MV-4-11 (cell line): ENCODE data around the gene ATG7.

Experiments
- DNase-seq: peaks from one replicate; lab custom pipeline; 2025; lab: John Stamatoyannopoulos, UW

The ATG7 gene

DNA sequence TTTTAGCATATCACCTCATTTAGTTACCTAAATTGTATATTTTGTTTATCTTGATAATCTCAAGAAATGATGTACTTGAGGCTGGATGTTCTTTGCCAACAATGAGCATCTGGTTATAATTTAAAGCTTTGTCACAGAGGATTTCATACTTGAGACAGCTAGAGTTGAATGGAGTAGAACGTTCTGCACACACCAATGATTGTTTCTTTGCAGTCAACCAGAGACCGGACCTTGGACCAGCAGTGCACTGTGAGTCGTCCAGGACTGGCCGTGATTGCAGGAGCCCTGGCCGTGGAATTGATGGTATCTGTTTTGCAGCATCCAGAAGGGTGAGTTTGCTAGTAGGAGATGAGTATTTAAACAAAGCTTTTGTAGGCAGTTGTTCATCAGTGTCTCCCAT is 90.4 kb downstream of the ATG7 start:
- DNase-seq, result no peak

DNA sequence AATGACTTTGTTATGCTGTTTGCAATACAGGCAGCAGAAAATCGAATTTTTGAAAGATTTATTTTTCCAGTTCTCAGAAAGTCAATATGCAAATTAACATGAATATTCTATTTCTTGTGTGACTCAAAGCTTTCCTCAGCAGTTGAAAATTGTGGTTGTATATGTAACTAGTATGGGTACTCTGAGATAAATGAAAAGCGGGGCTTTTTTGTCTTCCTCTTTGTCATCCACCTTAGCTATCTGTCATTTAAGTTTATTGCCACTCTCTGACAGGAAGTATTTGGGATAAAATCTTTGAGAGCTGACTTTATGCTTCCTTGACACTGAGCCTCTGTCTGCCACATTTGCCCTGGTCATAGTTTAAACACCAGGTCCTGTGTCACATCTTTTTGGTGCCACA is 91.5 kb downstream of the ATG7 start:
- DNase-seq, result no peak

DNA sequence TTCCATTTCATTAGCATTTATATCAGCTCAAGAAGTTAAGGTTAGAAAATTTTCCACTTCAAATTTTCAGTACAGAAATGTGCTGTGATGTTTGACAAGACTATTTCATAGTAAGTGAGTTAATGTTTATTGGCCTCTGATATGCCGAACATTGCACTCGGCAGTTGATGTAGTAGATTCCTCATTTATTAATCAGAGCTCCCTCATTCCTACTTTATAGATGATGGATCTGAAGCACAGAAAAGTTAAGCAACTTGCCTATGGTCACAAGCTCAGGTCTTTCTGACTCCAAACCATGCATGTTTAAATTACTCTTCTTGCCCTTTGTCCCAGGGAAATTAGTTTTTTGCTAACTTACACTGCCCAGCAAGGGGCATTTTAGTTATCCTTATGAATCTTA is 92.0 kb downstream of the ATG7 start:
- no peak for DNase-seq

DNA sequence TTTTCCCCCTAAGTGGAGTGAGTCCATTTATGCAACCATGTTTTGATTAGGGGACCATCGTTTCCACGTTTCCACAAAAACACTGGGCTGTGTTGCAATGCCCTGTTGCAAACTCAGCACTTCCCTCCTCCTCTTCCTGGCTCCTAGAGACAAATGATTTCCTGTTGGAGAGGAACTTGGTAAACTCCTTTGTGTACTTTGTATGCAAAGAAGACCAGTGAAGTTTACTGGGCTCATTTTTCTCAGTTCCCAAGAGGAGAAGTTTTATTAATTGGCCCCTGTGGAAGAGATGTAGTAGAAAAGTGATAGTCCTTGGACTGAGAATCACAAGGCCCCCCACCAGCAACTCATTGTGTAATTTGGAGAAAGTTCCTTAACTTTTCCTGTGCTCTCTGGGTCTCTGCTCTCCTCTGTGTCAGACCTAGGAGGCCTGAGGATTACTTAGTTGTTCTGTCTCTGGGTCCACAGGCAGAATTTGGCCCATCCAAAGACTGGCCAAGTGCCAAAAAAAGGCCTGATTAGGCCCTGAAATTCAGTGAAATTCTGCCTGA is 95.0 kb downstream of the ATG7 start:
- DNase-seq, result peak; percentile 48

DNA sequence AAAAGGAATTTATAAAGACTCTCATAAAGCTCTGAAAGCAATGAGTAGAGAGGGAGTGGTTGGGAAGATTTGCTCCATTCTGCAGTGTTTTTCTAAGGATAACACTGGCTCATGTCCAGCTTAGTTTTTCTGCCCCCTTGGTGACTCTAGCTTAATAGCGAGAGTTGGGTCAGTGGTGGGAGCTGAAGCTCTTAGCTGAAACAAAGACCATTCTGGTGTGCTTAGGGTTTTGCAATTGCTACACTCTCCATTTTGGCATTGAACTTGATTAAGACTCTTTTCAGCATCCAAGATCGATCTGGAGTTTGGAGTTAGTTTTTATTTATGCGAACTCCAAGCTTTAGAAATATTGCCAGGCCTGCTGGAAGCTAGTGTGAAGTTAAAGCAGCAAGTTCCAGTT is 98.0 kb downstream of the ATG7 start:
- DNase-seq, result no peak

DNA sequence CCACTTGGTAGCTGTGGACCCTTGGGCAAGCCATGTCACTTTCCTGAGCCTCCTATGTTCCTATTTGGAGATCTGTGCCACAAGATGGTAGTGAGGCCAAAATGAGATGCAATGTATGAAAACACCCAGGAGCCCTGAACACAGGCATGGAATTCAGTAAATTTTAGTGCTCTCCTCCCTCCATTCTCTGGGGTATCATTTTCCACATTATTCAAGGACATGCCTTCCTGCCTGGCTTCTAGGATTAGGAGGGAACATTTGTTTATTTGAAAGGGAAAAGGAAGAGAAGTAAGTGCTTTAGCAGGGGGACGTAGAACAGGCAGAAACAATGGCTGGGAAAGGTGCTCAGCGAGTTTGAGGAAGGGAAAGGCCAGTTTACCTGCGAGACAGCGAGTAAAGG is 98.8 kb downstream of the ATG7 start:
- DNase-seq, result no peak

DNA sequence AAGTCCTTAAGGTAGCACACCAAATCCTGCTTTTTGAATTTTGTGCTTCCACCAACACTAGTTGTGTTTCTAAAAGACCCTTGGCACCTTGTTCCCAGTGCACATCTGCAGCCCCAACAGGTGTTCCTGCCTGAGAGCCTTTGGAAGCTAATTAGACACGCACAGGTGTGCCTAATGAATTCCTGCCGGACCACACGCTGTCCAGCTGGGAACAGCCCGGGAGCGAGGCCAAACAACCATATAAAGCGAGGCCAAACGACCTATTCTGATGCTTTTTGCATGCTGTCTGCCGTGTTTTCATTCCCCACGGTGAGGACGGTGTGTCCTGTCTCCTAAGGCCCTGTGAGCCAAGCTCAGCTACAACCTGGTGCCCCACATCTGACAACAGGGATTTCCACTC is 99.5 kb downstream of the ATG7 start:
- no peak for DNase-seq

DNA sequence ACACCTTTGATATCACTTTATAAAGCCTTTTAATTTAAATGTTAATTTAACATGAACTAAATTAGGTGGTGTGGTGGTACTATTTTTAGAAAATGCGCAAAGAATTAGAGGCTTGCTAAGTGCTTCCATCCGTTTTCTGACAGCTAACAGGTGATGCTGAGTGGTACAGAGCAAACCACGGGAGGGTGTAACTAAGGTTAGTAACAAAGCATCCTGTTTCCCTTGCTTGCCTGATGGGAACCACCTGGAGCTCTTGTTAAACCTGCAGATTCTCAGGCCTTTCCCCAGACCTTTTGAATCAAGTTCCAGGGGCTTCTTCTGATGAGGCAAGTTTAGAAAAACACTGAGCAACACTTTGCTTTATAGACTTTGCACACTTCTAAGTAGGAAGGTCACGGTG is 101.0 kb downstream of the ATG7 start:
- DNase-seq, result no peak

DNA sequence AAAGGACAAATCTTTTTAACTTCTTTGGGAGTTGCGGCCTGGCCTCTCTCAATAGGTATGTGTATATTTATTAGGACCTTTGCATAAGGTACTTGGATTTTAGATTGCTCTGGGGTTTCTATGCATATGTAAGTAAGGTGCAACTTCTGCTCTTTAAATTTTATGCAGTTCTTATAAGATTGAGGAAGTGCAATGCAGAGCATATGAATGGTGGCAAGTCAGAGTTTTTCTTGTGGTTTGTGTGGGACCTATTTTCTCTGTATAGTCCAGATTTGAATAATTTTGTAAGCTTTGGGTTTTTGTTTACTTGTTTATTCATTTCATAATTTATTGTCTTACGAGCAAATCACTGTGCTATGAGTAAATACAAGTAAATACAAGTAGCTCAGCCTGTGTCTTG is 101.5 kb downstream of the ATG7 start:
- DNase-seq, result peak; percentile 62

DNA sequence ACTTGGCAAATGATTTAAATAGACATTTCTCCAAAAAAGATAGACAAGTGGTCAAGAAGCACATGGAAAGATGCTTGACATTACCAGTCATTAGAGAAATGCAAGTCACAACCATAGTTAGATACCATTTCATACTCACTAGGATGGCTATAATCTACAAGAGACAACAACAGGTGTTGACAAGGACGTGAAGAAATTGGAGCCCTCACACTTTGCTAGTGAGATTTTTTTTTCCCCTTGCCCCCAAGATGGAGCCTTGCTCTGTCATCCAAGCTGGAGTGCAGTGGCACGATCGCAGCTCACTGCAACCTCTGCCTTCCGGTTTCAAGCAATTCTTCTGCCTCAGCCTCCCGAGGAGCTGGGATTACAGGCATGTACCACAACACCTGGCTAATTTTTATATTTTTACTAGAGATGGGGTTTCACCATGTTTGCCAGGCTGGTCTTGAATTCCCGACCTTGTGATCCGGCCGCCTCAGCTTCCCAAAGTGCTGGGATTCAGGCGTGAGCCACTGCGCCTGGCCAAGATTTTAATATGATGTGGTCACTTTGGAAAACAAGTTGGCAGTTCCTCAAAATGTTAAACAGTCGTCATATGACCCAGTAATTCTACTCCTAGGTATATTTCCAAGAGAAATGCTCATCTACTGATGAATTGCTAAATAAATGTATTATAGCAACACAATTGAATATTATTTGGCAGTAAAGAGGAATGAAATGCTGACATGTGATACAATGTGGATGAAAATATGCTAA is 103.3 kb downstream of the ATG7 start:
- DNase-seq, result no peak

DNA sequence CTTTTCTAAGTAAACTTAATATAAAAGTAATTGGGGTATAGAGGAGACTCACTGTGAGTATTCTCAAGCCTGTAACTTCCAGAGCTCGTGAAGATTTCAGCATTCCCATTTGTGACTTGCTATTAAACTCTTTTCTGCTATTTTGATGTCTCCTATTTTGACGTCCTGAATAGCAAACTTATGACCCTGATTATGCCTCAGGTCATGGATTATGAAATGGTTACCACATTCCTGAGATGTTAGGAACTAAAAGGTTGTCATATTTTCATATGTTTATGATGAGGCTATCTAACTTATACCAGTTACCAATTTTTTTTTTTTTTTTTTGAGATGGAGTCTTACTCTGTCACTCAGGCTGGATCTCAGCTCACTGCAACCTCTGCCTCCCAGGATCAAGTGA is 105.5 kb downstream of the ATG7 start:
- no peak for DNase-seq

DNA sequence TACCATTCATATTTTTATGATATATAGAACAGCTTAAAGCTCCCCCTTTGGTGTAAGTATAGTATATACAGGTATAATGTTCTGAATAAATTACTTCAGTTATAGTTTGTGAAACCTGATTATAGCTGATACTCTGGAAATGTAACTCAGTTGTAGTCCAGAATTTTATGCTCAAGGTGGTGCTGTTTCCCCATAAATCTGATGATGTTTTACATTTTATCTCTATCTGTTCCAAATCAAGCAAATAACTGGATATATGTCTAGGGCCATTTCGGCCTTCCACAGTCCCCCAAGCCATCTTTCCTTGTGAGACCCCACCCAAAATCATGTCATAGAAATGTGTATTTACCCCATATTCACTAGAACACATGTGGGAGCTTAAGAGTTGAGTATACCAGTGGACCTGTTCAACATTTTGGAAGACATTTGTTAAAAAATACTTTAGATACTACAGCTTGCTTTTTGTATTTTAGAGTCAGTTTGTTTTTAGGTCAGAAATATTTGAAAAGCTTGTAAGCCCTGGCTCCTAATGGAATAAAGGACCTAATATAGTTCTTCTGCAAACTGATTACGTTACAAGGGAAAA is 107.1 kb downstream of the ATG7 start:
- peak; percentile 20 for DNase-seq

DNA sequence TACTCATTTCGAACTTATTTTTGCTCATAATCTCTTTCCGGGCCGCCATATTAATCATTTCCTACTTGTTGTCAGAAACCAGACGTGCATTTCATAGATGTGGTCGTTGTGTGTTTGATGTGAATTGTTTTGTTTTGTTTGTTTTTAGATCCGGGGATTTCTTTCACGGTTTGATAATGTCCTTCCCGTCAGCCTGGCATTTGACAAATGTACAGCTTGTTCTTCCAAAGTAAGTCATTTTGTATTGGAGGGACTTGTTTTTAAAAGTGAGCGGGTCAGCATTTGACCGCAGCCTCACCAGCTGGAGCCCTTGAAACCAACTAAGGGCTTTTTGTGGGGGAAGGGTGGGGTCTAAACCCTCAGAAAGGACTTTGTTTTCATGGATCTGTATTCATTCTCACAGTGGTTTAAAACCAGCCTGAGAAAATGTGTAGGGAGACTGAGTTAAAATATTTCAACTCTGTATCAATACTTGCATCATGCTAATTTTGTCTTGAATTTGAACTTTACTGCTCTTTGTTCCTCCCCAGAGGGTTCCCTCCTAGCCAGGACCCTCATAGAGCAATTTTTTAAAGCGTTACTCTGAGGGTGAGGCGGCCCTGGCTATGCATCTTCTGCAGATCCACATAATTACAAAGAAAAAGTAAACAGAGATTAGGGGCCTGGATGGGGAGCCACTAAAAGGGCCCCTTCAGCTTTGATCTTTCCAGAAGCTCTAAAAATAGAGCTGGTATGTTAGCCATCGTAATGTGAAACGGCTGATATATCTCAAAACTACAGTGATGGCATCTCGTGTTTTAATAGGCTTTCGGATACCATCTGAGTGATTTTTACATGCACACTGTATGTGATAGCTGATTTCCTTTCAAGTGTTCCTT is 107.9 kb downstream of the ATG7 start:
- no peak for DNase-seq

DNA sequence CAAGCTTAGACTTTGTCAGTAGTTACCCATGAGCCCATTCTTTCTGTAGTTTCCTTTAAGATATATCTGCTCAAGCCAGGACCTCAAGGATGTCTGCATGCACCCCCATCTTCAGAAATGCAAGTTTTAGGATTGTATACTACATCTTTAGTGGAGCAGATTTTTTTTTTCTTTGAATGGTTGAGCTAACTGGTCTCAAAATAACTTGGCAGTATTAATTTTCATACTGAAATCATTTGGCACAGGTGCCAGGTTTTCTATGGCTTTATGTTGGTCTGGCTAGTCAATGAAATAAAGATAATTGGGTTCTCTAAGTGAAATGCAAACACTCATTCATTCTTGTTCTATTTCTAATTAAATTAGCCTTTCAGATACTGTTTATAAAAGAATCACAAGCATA is 108.9 kb downstream of the ATG7 start:
- no peak for DNase-seq

DNA sequence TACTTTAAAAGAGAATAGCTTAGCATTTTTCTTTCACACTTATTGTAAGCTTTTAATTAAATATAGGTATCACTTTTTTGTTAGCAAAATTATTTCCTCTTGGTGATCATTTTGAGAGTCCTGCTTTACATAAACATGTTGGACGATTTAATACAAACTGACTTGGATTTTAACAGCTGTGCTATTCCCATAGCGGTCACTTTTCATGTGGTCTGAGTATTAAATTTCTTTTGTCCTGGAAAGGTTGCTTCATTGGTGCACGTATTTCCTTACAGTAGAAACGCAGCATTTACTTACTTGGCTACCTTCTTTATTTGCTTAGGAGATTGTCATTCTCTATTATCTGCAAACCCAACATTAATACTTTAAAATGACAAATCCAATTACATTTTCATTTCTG is 109.4 kb downstream of the ATG7 start:
- DNase-seq, result no peak

DNA sequence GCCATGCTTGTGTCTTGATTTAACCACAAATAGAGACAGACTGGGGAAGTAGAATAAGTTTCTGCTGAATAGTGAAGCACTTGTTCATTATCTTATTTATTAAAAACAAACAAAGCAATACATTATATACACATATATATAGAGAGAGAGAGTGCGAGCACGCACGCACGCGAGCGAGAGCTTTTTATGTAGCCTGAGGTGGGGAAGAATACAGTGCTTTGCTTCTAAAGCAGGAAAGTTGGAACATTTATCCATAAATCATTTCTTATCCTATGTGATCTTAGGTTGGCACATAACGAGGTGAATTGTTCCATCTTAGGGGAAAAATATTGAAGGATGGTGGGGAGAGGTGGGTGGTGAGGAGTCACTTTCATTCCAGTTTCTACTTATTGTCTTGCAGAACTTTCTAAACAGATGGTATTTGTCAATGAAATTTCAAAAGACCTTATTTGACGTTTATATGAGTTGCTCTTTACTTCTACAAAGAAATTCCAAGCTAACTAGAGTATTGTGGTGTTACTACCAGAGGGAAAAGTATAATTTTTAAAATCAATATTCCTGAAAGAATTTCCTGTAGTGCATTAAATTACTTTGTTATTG is 110.0 kb downstream of the ATG7 start:
- DNase-seq, result no peak

DNA sequence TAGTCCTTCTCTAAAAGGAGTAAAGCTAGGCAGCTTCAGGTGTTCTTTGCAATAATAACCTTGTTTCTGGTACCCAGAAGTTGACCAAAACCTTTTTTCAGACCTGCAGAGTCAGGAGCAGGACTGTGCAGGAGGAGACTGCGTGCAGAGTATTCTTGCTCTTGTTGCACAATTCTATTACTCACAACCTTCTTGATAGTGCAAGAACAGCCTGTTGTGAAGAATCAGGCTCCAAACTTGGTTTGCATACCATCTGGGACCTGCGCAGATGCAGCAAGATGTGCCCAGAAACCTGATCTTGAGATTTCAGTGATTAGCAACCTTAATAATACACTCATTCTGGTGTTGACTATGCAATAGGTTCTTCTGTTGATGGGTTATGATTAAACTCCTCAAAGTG is 111.9 kb downstream of the ATG7 start:
- DNase-seq, result no peak

DNA sequence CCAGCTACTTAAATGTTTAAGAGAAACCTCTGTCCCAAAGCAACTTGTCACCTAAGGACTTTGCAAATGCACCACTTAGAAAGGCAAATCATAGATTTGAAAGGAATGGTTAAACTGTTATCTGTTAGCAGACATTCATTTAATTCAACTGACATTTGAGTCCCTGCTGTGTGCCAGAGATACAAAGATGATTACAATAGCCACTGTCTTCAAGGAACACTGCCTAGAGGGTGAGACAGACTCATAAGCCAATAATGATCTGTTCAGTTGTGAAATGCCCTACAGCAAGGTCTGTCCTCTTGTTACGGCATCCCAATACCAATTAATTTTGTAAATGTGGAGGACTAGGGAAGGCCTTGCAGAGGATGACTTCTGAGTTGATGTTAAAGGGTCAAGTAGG is 113.1 kb downstream of the ATG7 start:
- DNase-seq, result no peak

DNA sequence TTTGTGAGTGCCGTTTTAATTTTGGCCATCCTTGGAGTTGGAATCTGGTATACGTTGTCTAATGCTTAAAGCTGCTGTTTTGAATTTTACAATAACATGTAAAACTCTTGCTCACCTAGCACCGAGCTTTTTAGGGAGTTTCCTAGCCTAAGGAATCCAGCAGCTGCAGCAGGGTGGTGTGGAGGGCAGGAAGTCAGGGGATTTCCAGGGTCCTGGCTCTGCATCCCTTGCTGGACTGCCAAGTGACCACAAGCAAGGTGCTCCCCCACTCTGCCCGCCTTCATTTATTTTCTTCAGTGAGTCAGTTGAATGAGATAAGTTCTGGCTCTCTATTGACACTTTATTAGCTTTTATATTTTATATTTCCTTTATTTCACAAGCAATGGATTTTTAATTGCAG is 113.7 kb downstream of the ATG7 start:
- no peak for DNase-seq

DNA sequence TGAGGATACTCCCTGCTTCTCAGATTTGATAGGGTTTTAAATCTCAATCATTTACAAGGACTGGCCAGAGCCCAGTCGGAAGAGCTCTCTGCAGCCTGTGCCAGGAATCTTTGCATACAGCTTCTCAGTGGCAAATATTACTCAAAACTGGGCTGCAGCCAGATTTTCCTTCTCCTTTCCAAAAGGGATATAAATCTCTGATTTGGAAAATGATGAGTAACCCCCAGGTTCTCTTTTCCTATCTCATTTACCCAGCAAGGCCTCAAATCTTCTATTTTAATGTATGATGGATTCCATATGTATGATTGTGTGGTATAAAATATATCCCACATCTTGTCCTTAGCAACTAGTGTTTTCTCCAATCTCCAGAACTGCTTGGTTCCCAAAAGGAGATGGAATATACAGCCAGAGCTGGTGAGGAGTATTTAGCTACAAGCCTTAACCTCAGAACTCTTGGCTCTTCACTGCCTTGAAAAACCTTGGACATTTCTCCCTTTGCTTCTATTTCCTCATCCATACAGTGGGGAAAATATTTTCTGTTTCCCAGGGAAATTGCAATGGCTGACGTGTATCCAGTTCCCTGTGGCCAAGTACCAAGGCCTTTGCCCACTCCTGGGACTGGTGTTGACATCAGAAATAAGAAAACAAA is 114.4 kb downstream of the ATG7 start:
- no peak for DNase-seq

DNA sequence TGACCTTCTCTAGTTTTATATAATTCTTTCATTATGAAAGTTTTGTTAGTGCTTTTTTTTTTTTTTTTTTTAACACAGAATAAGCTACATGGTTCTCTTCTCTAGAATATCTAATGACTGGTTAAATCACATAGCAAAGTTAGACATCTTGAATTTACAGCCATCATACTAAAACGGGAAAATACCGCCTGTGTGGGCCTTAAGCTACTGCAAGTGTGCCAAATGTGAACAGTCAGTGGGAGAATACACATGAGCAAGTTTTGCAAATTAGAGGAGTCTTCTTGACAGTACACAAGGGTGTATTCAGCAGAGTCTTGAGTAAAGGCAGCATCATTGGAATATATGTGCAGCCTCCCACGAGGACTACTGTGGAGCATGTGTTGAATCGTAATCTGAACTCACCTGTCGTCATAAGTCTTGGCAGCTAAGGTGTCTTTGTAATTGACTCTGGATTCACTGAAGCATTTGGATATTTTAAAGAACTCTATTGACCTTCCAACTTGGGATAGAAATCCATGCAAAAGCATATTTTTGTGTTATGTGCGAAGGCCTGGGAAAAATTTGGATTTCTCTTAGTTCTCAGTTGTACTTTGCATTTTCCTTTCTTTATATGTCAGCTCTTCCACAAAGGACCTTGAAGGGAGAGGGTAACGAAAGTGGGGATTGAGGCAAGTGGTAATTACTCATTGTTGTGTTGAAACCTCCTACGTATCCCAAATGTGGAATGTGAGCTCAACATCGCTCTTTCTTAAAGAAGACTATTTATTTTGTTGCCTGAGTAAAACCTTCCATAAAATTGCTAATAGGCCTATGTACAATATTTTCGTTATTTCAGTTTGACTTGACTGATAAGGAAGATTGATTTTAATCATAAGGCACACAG is 117.4 kb downstream of the ATG7 start:
- DNase-seq, result no peak
